Measurements from ENCODE around the gene CLCNKA. TPM values are rescaled to one million over a fixed set of nuclear protein-coding genes. Genes with fewer than 3 reads are reported as not detected.
A peak's percentile ranks its signal among the peaks of the same experiment; 100 is the strongest.
"Not testable (repeated sequence)": the region's sequence is repeated elsewhere in the genome, so short reads cannot be mapped to it uniquely, and the experiment has no call there.

Gene CLCNKA
- total RNA-seq, 1 experiment from 2014 or later: 1.5 TPM

DNA sequence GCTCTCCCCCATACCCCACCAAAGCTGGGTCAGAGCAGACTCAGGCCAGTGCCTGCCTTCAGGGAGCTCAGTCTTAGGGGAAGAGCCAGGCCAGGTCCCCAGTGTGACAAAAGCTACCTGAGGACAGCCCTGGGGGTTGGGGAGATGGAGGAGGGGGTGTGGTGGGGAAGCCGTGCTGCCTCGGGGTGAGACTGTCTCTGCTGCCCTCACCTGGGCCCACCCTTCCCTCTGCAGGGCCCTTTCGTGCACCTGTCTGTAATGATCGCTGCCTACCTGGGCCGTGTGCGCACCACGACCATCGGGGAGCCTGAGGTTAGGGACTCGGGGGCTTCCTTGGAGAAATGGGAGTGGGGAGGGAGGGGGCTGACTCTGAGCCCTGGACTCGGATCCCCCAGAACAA, 4.5 kb downstream of the CLCNKA start:
- not testable (repeated sequence) for H3K27ac Mint-ChIP-seq, H3K36me3 Mint-ChIP-seq, H3K9me3 Mint-ChIP-seq
- ATAC-seq (peak; percentile 76), DNase-seq (ENCODE audit: low spot score) (peak; percentile 63)
- H3K4me3 Mint-ChIP-seq: peak overlapping the region; percentile 66
- CTCF ChIA-PET: interaction anchor here (0.8 to 2.5 kb wide), 16 partner anchors 9 to 234 kb away, joined by 3 to 18 read pairs (median 6); partner anchors contain the start of genes HSPB7 and ZBTB17
- POLR2A ChIA-PET: interaction anchor here (0.6 to 1.2 kb wide), 4 partner anchors 9 to 136 kb away, joined by 3 to 6 read pairs (median 4); partner anchors contain the start of genes EPHA2 and HSPB7
- TF ChIP-seq, protein P1, sequence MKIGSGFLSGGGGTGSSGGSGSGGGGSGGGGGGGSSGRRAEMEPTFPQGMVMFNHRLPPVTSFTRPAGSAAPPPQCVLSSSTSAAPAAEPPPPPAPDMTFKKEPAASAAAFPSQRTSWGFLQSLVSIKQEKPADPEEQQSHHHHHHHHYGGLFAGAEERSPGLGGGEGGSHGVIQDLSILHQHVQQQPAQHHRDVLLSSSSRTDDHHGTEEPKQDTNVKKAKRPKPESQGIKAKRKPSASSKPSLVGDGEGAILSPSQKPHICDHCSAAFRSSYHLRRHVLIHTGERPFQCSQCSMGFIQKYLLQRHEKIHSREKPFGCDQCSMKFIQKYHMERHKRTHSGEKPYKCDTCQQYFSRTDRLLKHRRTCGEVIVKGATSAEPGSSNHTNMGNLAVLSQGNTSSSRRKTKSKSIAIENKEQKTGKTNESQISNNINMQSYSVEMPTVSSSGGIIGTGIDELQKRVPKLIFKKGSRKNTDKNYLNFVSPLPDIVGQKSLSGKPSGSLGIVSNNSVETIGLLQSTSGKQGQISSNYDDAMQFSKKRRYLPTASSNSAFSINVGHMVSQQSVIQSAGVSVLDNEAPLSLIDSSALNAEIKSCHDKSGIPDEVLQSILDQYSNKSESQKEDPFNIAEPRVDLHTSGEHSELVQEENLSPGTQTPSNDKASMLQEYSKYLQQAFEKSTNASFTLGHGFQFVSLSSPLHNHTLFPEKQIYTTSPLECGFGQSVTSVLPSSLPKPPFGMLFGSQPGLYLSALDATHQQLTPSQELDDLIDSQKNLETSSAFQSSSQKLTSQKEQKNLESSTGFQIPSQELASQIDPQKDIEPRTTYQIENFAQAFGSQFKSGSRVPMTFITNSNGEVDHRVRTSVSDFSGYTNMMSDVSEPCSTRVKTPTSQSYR (CRISPR knock-in tag; IDR thresholded peaks at IDR 0.05): 0 out of 2 replicates have a peak, but pooled peaks have one; percentile 40
- H3K4me1 Mint-ChIP-seq: peaks cover 20% of the 10 kb centered on the region
- H3K27me3 Mint-ChIP-seq (ENCODE audit: low read depth): peaks cover 47% of the 10 kb centered on the region

DNA sequence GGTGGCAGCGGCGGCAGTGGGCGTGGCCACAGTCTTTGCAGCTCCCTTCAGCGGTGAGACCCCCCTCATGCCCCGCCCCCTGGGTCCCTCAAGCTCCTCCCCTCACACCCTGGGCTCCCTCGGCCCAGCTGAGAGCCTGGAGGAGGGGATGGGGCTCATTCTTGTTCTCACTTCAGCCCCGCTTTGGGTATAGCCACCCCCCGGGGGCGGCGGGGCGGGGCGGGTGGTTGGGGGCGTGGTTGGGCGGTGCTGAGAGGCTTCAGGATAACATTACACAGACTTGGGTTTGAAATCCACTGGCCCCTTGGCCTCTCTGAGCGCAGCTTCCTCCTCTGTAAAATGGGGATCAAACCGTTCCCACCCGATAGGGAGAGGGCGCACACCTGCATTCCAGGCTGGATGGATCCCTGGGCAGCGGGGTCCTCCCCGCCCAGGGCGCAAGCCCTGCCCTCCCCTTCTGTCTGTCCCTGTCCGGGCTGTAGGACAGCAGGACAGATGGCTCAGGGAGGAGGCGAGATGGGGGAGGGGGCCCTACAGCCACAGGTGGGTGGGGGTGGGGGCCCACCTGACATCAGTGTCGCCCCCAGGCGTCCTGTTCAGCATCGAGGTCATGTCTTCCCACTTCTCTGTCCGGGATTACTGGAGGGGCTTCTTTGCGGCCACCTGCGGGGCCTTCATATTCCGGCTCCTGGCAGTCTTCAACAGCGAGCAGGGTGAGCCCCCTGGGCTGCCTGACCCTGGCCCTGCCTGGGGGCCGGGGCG, 5.1 kb downstream of the CLCNKA start:
- ChIA-PET POLR2A (interaction anchor here (0.6 to 1.2 kb wide), 4 partner anchors 9 to 136 kb away, joined by 3 to 6 read pairs (median 4); partner anchors contain the start of genes EPHA2 and HSPB7), CTCF (interaction anchor here (0.8 to 2.5 kb wide), 15 partner anchors 10 to 235 kb away, joined by 3 to 18 read pairs (median 6); partner anchors contain the start of genes HSPB7 and ZBTB17)
- TF ChIP-seq SP1 (CRISPR knock-in tag; conservative IDR thresholded peaks at IDR 0.05): peak; percentile 52
- no peak for TF ChIP-seq MAX (CRISPR knock-in tag; IDR thresholded peaks at IDR 0.05)
- TF ChIP-seq NFE2L1 (CRISPR knock-in tag; IDR thresholded peaks at IDR 0.05): no peak
- Mint-ChIP-seq H3K27ac (no peak overlapping the region), H3K36me3 (no peaks in the 10 kb centered on the region), H3K4me3 (peak overlapping the region; percentile 66), H3K9me3 (no peaks in the 10 kb centered on the region), H3K27me3 (ENCODE audit: low read depth) (peaks cover 41% of the 10 kb centered on the region), H3K4me1 (peaks cover 16% of the 10 kb centered on the region)
- peak; percentile 96 for ATAC-seq
- peak; percentile 98 for DNase-seq (ENCODE audit: low spot score)

DNA sequence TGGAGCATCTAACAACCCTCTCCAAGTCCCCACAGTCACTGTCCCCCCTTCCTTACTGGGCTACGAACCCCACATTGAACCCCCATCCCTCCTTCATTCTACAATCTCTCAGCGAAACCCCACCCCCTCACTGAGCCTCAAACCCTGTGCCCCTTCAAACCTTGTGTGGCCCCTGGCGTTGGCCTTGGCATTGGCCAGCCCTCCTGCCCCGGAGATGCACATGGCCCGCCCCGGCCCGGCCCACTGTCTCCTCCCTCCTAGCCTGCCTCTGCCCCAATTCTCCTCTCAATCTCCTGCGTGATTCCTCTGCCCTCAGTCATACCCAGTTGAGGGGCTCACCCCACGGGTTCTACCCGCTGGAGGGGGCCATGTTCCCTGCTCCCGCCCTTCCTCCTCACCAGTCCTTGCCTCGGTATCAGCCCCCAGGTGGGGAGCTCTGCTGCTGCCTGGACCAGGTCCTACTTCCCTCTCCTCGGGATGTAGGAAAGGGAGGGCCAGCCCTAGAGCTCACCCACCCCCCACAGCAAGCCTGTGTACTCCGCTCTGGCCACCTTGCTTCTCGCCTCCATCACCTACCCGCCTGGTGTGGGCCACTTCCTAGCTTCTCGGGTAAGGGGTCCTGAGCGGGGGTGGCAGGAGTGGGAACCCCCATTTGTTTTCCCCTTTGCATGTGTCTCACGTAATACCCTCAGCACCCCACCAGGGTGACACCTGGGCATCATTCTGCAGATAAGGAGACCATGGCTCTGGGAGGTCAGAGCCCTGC, 6.6 kb downstream of the CLCNKA start:
- ATAC-seq (no peak), DNase-seq (ENCODE audit: low spot score) (no peak)
- Mint-ChIP-seq H3K4me3 (no peak overlapping the region), H3K4me1 (peaks cover 21% of the 10 kb centered on the region), H3K36me3 (no peaks in the 10 kb centered on the region), H3K27me3 (ENCODE audit: low read depth) (peaks cover 31% of the 10 kb centered on the region), H3K27ac (no peak overlapping the region), H3K9me3 (no peaks in the 10 kb centered on the region)
- POLR2A ChIA-PET: interaction anchor here (0.7 kb wide), 2 partner anchors 15 to 271 kb away, joined by 3 read pairs; no protein-coding TSS in a partner anchor
- CTCF ChIA-PET: interaction anchor here (0.9 to 1.3 kb wide), 3 partner anchors 16 to 53 kb away, joined by 3 read pairs; partner anchors contain the start of gene ZBTB17
- TF ChIP-seq OVOL2 (CRISPR knock-in tag; IDR thresholded peaks at IDR 0.05; ENCODE audit: borderline replicate concordance): no peak
- TF ChIP-seq SP1 (CRISPR knock-in tag; conservative IDR thresholded peaks at IDR 0.05): no peak
- TF ChIP-seq, protein P2, sequence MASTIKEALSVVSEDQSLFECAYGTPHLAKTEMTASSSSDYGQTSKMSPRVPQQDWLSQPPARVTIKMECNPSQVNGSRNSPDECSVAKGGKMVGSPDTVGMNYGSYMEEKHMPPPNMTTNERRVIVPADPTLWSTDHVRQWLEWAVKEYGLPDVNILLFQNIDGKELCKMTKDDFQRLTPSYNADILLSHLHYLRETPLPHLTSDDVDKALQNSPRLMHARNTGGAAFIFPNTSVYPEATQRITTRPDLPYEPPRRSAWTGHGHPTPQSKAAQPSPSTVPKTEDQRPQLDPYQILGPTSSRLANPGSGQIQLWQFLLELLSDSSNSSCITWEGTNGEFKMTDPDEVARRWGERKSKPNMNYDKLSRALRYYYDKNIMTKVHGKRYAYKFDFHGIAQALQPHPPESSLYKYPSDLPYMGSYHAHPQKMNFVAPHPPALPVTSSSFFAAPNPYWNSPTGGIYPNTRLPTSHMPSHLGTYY (CRISPR knock-in tag; IDR thresholded peaks at IDR 0.05): no peak
- TF ChIP-seq E2F1 (CRISPR knock-in tag; IDR thresholded peaks at IDR 0.05): no peak
- TF ChIP-seq CBFB (CRISPR knock-in tag; IDR thresholded peaks at IDR 0.05; ENCODE audit: low read depth): no peak
- TF ChIP-seq CREM (CRISPR knock-in tag; IDR thresholded peaks at IDR 0.05): no peak
- TF ChIP-seq MXD4 (CRISPR knock-in tag; IDR thresholded peaks at IDR 0.05; ENCODE audit: borderline replicate concordance): no peak
- TF ChIP-seq ZNF532 (CRISPR knock-in tag; IDR thresholded peaks at IDR 0.05; ENCODE audit: borderline replicate concordance): no peak
- no peak for TF ChIP-seq ZNF425 (CRISPR knock-in tag; conservative IDR thresholded peaks at IDR 0.05)
- no peak for TF ChIP-seq ESRRA (CRISPR knock-in tag; IDR thresholded peaks at IDR 0.05; ENCODE audit: borderline replicate concordance)
- TF ChIP-seq CDX4 (CRISPR knock-in tag; IDR thresholded peaks at IDR 0.05; ENCODE audit: borderline replicate concordance): no peak
